ENCODE results near the gene ZNF70. TPM values are rescaled to one million over a fixed set of nuclear protein-coding genes. Genes with fewer than 3 reads are reported as not detected.

The ZNF70 gene
- total RNA-seq, 2 donors from 2014 or later: 3.2 to 5.0 TPM

DNA sequence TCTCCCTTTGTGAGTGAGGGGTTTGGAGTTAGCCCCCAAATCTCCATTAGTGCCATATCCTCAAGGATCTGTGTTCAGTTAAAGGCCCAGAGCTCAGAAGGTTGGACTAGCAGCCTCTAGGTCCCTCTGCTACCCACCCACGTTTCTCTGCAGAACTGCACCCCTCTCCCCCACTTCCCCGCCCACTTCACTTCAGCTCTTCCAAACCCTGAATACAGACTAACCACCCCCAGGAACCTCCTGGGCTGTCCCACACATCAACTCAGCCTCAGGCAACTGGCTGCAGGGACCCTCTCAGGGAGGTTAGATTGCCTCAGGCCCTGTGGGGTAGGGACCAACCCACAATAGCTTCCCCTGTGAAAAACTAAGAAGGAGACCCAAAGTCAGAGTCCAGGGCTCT is 2.5 kb upstream of the ZNF70 start:
- Histone ChIP-seq H3K27ac (no peak overlapping the region), H3K4me1 (peaks cover 0 to 19% of the 10 kb centered on the region in 2 donors), H3K9me3 (no peaks in the 10 kb centered on the region), H3K4me3 (no peak overlapping the region), H3K27me3 (no peaks in the 10 kb centered on the region), H3K36me3 (no peaks in the 10 kb centered on the region)
- TF ChIP-seq, protein P1, sequence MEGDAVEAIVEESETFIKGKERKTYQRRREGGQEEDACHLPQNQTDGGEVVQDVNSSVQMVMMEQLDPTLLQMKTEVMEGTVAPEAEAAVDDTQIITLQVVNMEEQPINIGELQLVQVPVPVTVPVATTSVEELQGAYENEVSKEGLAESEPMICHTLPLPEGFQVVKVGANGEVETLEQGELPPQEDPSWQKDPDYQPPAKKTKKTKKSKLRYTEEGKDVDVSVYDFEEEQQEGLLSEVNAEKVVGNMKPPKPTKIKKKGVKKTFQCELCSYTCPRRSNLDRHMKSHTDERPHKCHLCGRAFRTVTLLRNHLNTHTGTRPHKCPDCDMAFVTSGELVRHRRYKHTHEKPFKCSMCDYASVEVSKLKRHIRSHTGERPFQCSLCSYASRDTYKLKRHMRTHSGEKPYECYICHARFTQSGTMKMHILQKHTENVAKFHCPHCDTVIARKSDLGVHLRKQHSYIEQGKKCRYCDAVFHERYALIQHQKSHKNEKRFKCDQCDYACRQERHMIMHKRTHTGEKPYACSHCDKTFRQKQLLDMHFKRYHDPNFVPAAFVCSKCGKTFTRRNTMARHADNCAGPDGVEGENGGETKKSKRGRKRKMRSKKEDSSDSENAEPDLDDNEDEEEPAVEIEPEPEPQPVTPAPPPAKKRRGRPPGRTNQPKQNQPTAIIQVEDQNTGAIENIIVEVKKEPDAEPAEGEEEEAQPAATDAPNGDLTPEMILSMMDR (IDR thresholded peaks at IDR 0.05): no peak
- no peak for DNase-seq (ENCODE audit: low spot score)

DNA sequence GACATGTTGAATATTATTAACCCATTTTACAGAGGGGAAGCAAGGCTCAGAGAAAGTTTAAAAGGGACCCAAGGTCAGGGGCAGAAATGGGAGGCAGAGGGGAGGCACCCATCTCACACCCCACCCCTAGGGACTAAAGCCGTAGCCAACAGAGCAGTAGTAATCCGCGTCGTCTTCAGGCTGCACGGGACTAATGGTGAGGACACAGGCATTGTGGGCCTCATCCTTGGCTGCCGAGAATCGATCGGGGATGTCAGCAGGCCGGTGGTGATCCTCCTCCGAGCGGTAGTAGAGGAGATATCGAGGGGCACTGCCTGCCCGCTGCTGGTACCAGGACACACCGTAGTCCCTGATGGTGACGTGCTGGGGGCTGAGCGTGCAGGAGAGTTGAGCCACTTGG is 1.8 kb upstream of the ZNF70 start:
- TF ChIP-seq, protein P1 (IDR thresholded peaks at IDR 0.05): no peak
- no peak for DNase-seq (ENCODE audit: low spot score)
- peaks cover 0 to 19% of the 10 kb centered on the region in 2 donors for H3K4me1 ChIP-seq
- H3K27me3 ChIP-seq: no peaks in the 10 kb centered on the region
- H3K27ac ChIP-seq: no peak overlapping the region
- H3K36me3 ChIP-seq: no peaks in the 10 kb centered on the region
- H3K9me3 ChIP-seq: no peaks in the 10 kb centered on the region
- H3K4me3 ChIP-seq: no peak overlapping the region

DNA sequence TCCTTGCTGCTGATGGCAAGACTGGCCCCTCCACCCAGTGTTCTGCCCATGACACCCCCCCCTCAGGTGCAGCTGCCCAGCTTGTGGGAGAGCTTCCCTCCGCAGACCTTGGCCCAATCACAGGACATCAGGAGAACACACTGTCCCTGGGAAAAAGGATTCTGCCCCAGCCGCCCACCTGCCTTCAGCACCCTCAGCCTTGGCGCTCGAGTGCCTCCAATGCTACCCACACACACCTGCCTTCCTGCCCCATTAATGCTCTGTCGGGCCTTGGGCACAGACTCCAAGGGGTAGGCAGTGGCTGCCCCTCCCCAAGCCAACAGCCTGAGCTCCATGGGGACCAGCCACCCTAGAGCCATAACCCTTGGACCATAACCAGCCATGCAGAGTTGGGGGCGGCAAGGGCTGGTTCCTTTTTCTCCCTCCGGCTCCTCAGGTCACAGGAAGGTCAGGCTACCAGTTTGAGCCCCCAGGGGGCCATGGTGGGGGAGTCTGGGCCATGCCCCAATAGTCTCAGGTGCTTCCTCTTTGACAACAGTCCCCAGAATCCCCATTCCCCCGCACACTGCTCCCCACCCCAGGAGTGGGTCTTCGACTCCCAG is 1.3 kb upstream of the ZNF70 start:
- TF ChIP-seq, protein P1 (IDR thresholded peaks at IDR 0.05): no peak
- Histone ChIP-seq H3K4me3 (no peak overlapping the region), H3K27me3 (no peaks in the 10 kb centered on the region), H3K27ac (no peak overlapping the region), H3K4me1 (peaks cover 0 to 19% of the 10 kb centered on the region in 2 donors), H3K36me3 (no peaks in the 10 kb centered on the region), H3K9me3 (no peaks in the 10 kb centered on the region)
- DNase-seq (ENCODE audit: low spot score): no peak

DNA sequence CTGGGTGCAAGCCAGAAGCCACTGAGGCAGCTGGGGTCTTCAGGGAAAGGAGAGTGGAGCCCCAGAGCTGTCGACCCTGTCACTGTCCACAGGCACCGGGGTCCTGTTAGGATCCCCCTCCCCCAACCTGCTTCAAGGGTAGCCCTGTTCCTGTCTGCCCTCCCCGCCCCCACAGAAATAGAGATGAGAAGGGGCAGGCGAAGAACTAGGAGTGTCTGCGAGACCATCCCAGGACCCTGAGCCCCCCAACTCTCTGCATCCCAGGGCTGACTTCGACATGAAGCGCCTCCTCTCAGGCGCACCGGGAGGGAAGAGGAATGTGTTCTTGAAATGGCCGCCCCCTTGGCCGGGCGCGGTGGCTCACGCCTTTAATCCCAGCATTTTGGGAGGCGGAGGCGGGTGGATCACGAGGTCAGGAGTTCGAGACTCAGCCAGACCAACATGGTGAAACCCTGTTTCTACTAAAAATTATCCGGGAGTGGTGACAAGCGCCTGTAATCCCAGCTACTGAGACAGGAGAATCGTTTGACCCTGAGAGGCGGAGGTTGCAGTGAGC is 607 bp upstream of the ZNF70 start:
- Histone ChIP-seq H3K4me3 (peak overlapping the region; percentile 53 to 63), H3K36me3 (no peaks in the 10 kb centered on the region), H3K27ac (peak overlapping the region; percentile 88 to 94), H3K4me1 (peaks cover 0 to 19% of the 10 kb centered on the region in 2 donors), H3K9me3 (no peaks in the 10 kb centered on the region), H3K27me3 (no peaks in the 10 kb centered on the region)
- TF ChIP-seq, protein P1 (IDR thresholded peaks at IDR 0.05): no peak
- DNase-seq (ENCODE audit: low spot score): no peak

DNA sequence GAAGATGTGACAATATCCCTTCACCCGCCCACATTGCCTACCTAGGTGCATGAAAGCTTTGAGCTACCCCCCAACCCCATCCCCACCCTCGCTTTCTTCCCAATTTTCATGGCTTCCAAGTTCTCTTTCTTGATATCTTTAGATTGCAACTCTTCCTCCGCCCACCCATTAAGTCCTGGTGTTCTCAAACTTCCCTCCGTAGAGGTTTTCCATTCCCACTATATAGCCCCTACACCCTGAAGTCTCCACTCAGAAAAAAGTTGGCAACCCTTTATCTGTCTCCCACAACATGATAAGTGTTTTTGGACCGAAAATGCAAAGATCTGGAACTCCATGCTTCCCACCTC is 572 bp downstream of the ZNF70 start:
- no peaks in the 10 kb centered on the region for H3K27me3 ChIP-seq
- TF ChIP-seq, protein P1 (IDR thresholded peaks at IDR 0.05): no peak
- peak overlapping the region; percentile 88 to 94 for H3K27ac ChIP-seq
- no peaks in the 10 kb centered on the region for H3K9me3 ChIP-seq
- H3K36me3 ChIP-seq: no peaks in the 10 kb centered on the region
- peak overlapping the region; percentile 53 to 63 for H3K4me3 ChIP-seq
- DNase-seq (ENCODE audit: low spot score): no peak
- H3K4me1 ChIP-seq: peaks cover 0 to 19% of the 10 kb centered on the region in 2 donors
